Renal cortical epithelial cell (primary cell): ENCODE data around the gene SOX9. TPM values are rescaled to one million over a fixed set of nuclear protein-coding genes. Genes with fewer than 3 reads are reported as not detected.

Experiments used
- DNase-seq: peaks from one replicate; pipeline ENCODE4 v3.0.0-alpha.2; 2011; ENCODE audit warnings: low read depth
- total RNA-seq: library from RNA; depleted of rRNA; stranded (reverse); fragments of >200 nt; gene quantifications from 2 replicates; pipeline ENCODE4 v1.2.3, GENCODE V29; 2014

The SOX9 gene
- 7.1 and 12.9 TPM in 2 replicates for total RNA-seq

- DNase-seq: peak; percentile 84
Measured at GRCh38 chr17:72120642-72121163, at the start of gene SOX9. TSS of gene SOX9 (plus strand) at chr17:72121020. CDS start at chr17:72121392, 372 bp downstream.

DNA sequence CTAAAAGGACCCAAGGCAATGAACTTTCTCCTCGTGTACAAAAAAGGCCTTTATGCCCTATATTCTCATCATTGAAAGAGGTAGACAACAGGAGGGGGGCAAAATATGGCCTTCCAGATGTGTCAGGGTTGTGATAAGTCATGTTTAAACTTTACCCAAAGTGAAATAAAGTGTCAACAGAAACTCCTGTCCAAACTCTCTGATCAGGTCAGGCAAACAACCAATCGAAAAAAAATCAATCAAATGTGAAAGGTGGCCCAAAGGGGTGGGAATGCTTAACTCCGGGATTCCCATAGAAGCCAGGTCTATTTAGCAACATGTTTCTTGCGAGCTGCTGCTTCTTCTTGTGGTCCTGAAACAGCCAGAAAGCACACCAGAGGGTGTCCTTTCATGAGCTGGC is 49.5 kb upstream of the SOX9 start:
- DNase-seq: no peak

GRCh38 chr17:72075995-72076677 is 44.7 kb upstream of the SOX9 start:
- DNase-seq: no peak

- no peak for DNase-seq
Measured at GRCh38 chr17:72076678-72077030, 44.2 kb upstream of the SOX9 start.

- no peak for DNase-seq
Measured at GRCh38 chr17:72077326-72077960, 43.4 kb upstream of the SOX9 start.

DNA sequence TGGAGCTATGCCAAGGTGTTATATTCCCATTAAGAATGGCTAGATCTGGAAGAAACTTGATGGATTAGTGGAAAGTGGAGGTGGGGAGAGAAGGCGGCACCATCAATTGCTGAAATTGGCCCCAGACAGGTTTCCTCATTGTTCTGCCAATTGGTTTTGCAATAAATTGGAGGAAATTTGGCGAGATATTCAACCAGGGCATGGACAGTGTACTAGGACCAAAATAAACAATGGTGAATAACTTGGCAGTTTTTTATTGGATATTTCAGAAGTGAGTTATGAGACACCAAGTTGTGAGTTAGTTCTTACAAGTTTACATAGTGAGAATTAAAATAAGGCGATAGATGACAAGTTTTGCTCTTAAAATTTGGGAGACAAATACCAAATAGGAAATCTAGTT is 41.1 kb upstream of the SOX9 start:
- no peak for DNase-seq

GRCh38 chr17:72087876-72088275 is 32.9 kb upstream of the SOX9 start:
- DNase-seq: no peak

DNA sequence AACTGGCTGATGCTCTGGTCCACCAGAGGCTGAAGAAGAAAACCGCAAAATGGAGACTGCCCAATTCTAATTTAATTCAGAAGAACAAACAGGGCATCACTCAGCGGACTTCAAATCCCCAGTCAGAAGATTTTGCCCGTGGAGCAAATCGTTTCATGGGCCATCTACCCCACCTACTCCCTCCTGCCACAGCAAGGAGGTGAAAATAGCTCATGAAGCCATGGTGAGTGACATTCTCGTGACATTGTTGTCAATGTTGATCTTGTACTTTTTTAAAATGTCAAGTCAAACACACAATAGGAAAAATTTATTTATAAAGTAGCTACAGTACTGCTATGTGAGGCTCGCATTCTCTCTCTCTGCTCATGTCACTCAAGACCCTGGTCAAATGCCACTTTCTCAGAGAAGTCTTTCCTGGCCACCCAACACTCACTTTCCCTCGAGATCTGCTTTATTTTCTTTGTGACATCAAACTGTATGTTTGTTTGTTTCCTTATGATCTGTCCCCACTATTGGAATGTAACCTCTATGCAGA is 31.3 kb upstream of the SOX9 start:
- no peak for DNase-seq

GRCh38 chr17:72090108-72090507 is 30.7 kb upstream of the SOX9 start:
- no peak for DNase-seq

GRCh38 chr17:72092710-72093322 is 28.0 kb upstream of the SOX9 start:
- no peak for DNase-seq

- DNase-seq: no peak
Measured at GRCh38 chr17:72093707-72094106, 27.1 kb upstream of the SOX9 start.

DNA sequence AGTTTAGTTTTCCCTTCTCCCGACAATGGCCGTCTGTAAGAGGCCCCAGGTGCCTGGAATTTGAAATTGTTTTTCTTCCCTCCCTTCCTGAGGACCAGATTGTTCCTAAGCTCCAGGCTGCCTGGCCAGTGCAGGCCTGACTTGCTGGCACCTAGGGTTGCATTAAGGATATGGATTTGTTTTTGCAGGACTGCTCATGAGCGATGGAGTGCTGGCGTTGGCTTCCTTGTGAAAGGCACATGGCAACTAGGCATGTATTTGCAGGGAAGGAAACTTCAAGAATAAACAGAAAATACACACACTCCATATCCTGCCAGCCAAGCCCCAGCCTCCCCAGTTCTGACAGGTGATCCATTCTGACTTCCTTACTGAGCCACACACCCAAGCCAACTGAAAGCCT is 25.5 kb upstream of the SOX9 start:
- no peak for DNase-seq

DNA sequence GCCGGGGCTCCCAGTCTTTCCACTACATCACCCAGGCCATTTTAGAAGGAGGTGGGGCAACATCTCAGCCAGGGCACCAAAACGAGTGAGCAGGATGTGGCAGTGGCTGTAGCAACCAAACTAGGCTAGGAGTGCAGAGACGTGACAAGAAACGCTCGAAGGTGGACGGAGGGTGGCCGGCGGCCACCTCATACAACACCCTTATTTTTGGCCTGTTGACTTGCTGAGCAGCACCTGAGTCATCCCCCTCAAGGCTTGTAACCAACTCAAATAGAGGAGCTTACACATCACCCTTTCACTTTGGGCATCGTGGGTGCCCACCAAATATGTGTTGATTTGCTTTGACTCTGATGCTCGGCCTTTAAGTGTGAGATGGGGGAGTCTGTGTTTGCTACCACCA is 23.7 kb upstream of the SOX9 start:
- no peak for DNase-seq

GRCh38 chr17:72099919-72100318 is 20.9 kb upstream of the SOX9 start:
- DNase-seq: no peak

DNA sequence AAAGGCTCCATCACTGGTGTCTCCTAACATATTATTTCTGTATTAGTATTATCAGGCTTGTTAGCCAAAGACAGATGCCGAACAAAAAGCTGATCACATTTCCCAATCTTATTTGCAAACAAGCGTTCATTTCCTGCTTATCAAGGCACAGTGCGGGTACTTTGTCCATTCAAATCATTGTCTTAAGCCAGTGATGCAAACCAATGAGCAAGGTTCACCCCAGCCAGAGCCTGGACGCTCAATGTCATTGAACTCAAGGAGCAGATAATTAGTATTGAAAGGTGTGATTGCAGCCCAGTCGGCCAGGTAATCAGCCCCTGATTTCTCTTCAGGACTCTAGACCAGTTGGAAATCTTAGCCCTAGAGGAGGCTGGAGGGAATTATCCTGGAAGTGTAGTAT is 20.4 kb upstream of the SOX9 start:
- DNase-seq: no peak

GRCh38 chr17:72101526-72101925 is 19.3 kb upstream of the SOX9 start:
- DNase-seq: no peak

GRCh38 chr17:72102366-72102765 is 18.5 kb upstream of the SOX9 start:
- DNase-seq: no peak

- DNase-seq: no peak
Measured at GRCh38 chr17:72104164-72104862, 16.5 kb upstream of the SOX9 start.

DNA sequence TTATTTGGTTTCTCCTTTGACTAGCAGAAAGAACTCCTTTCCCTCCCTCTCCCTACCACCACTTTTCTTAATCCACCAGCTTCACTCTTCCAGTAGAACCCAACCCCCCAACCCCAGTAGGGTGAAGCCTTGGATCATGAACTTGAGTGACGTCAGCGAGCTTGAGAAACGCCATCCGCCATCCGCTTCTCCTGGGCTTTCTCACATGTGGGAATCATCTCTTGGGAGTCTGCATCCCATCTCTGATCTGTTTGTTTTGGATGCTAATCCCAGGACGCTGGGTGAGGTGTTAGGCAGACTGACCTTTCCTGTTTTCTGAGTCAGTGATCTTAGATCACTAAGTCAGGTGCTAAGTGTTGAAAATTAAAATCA is 16.0 kb upstream of the SOX9 start:
- no peak for DNase-seq

DNA sequence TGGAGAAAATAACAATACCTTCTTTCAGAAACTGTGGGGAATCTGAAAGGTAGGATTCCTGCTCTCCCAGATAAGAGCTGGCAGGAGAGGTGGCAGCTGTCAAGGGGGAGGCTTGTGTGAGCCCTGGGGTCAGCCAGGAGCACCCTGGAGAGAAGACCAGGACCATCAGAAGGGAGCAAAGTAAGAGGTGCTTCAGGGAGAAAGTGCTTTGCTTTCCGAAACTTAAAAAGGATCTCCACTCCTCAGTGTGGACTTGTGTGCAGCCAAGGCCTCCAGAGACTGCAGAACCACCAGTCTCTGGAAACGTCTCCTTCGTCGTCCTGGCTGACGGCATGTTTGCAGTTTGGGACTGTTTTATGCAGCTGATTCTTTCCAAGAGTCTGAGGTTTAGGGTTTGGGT is 13.7 kb upstream of the SOX9 start:
- no peak for DNase-seq

DNA sequence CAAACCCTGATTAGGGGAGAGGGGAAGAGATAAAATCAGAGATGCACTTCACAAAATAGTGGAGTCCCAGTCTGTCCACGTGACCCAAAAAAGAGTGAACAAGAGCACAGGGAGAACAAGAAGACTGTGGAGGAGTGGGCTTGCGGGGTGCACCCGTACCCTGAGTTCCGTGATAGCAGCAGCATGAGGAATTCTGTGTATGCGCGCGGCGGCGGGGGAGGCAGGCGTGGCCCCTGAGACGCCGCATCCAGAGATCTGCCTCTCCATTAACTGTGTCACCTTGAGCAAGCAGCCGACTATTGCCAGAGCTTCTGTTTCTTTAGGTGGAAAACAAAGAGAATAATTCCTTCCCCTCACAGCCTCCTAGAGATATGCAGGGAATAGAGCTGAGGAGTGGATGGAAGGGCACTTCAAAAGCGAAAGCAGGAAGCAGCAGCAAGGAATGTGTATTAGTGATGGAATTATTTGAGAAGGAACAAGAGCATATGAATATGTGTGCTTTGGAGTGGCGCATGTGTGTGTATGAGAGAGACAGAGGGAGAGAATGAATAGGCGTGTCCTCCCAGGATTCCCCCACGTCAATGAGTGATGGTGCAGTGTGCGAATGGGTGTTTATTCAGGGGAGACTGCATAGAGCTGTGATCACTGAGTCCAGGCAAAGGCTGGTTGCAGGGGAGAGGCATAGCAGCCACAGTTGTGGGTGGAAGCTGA is 10.4 kb upstream of the SOX9 start:
- no peak for DNase-seq

GRCh38 chr17:72110942-72111318 is 9.9 kb upstream of the SOX9 start:
- no peak for DNase-seq
